GM12878 (cell line): ENCODE results near the gene WDR26. TPM values are rescaled to one million over a fixed set of nuclear protein-coding genes. Genes with fewer than 3 reads are reported as not detected.

Experiments used
- FOS ChIP-seq: IDR thresholded peaks from 3 replicates; pipeline ENCODE4 v1.6.1; 2011; ENCODE audit warnings: borderline replicate concordance; ENCODE audit not compliant: insufficient read length; ENCODE audit errors: extremely low read depth
- MTA3 ChIP-seq: IDR thresholded peaks from 2 replicates; pipeline ENCODE4 v1.6.1; 2012; ENCODE audit warnings: low read length, inconsistent platforms, borderline replicate concordance
- MXI1 ChIP-seq: fragments of 150-350 bp; IDR thresholded peaks from 2 replicates; pipeline ENCODE4 v1.6.1; 2011; ENCODE audit warnings: low read depth, mild to moderate bottlenecking, inconsistent platforms, low read length, improper control_type of control experiment
- RELA ChIP-seq: fragments of 450-650 bp; IDR thresholded peaks from 2 replicates; pipeline ENCODE4 v1.8.0; 2014; ENCODE audit warnings: borderline replicate concordance; ENCODE audit not compliant: partially characterized antibody
- RFX5 ChIP-seq: IDR thresholded peaks from 2 replicates; pipeline ENCODE4 v1.6.1; 2011; ENCODE audit warnings: low read depth, low read length, improper control_type of control experiment
- SMAD1 ChIP-seq: fragments of 450-650 bp; IDR thresholded peaks from 2 replicates; pipeline ENCODE4 v1.6.1; 2018; ENCODE audit warnings: mild to moderate bottlenecking, low read depth; ENCODE audit not compliant: partially characterized antibody
- ZZZ3 ChIP-seq: IDR thresholded peaks from 2 replicates; pipeline ENCODE4 v1.6.1; 2011; ENCODE audit warnings: low read depth; ENCODE audit not compliant: control insufficient read depth, insufficient read length
- polyA plus RNA-seq, 11 experiments: library from polyadenylated mRNA; depleted of rRNA in 4 of 11; unstranded in 6 of 11; stranded (reverse) in 5 of 11; fragments of >200 nt; fragmentation: Nextera tagmentation in 4 of 11; fragmentation: Illumina TruSeq in 1 of 11; extraction: Ambion mirVana in 4 of 11; extraction: Trizol in 1 of 11; gene quantifications; 1 replicate in 1 of 11; 2 replicates in 10 of 11; pipeline versions ENCODE4 v1.2.1 to v1.2.3, GENCODE V29; 2011 to 2016; ENCODE audit warnings: inconsistent platforms in 2 of 11, missing spikeins in 2 of 11, low read depth in 1 of 11
- total RNA-seq, 4 experiments: library from RNA; depleted of rRNA in 3 of 4; stranded (reverse); fragments of >200 nt in 3 of 4; fragmentation: Illumina TruSeq in 1 of 4; extraction: Trizol in 1 of 4; gene quantifications; 2 replicates each; pipeline versions ENCODE4 v1.2.1 to v1.2.3, GENCODE V29; 2013 to 2021
- TF ChIP-seq, protein P1 (sequence below): fragments of 450-650 bp; IDR thresholded peaks from 2 replicates; pipeline ENCODE4 v1.6.1; 2016; ENCODE audit warnings: mild to moderate bottlenecking, moderate library complexity, borderline replicate concordance
- TF ChIP-seq, protein P2 (sequence below): IDR thresholded peaks from 2 replicates; pipeline ENCODE4 v1.6.1; 2011; ENCODE audit warnings: mild to moderate bottlenecking, low read depth, low read length, moderate library complexity; ENCODE audit not compliant: insufficient replicate concordance
- TF ChIP-seq, protein P3 (sequence below): fragments of 150-350 bp; IDR thresholded peaks from 2 replicates; pipeline ENCODE4 v1.6.1; 2016; ENCODE audit warnings: low read depth, low read length

The WDR26 gene
- total and polyA plus RNA-seq, 10 of the 15 experiments (the other 5 are each of a cell fraction or from before 2014, with no cell fraction given) = 6.6 to 47.0 (median 24.4) TPM

DNA sequence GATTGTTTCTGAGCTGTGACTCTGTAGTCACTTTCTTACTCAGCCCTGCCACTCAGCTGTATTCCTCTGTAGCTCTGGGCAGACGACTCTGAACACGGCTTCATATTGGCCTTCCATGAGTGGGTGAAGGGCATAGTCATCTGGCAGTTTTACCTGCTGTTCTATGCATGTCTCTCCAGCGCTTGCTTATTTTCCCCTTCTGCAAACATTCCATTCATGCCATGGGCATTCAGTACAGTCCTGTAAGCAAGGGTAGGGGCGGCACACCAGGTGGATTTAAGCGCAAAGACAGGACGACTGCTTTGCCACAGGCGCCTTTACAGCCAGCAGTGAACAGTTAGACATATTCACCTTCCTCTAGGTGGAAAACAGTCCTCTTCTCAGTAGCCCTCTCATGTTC is 4.4 kb upstream of the WDR26 start (continued):
- TF ChIP-seq, protein P1, sequence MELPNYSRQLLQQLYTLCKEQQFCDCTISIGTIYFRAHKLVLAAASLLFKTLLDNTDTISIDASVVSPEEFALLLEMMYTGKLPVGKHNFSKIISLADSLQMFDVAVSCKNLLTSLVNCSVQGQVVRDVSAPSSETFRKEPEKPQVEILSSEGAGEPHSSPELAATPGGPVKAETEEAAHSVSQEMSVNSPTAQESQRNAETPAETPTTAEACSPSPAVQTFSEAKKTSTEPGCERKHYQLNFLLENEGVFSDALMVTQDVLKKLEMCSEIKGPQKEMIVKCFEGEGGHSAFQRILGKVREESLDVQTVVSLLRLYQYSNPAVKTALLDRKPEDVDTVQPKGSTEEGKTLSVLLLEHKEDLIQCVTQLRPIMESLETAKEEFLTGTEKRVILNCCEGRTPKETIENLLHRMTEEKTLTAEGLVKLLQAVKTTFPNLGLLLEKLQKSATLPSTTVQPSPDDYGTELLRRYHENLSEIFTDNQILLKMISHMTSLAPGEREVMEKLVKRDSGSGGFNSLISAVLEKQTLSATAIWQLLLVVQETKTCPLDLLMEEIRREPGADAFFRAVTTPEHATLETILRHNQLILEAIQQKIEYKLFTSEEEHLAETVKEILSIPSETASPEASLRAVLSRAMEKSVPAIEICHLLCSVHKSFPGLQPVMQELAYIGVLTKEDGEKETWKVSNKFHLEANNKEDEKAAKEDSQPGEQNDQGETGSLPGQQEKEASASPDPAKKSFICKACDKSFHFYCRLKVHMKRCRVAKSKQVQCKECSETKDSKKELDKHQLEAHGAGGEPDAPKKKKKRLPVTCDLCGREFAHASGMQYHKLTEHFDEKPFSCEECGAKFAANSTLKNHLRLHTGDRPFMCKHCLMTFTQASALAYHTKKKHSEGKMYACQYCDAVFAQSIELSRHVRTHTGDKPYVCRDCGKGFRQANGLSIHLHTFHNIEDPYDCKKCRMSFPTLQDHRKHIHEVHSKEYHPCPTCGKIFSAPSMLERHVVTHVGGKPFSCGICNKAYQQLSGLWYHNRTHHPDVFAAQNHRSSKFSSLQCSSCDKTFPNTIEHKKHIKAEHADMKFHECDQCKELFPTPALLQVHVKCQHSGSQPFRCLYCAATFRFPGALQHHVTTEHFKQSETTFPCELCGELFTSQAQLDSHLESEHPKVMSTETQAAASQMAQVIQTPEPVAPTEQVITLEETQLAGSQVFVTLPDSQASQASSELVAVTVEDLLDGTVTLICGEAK = no peak
- no peak for TF ChIP-seq MTA3
- TF ChIP-seq RFX5 = no peak
- TF ChIP-seq, protein P2, sequence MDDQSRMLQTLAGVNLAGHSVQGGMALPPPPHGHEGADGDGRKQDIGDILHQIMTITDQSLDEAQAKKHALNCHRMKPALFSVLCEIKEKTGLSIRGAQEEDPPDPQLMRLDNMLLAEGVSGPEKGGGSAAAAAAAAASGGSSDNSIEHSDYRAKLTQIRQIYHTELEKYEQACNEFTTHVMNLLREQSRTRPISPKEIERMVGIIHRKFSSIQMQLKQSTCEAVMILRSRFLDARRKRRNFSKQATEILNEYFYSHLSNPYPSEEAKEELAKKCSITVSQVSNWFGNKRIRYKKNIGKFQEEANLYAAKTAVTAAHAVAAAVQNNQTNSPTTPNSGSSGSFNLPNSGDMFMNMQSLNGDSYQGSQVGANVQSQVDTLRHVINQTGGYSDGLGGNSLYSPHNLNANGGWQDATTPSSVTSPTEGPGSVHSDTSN = no peak
- TF ChIP-seq, protein P3, sequence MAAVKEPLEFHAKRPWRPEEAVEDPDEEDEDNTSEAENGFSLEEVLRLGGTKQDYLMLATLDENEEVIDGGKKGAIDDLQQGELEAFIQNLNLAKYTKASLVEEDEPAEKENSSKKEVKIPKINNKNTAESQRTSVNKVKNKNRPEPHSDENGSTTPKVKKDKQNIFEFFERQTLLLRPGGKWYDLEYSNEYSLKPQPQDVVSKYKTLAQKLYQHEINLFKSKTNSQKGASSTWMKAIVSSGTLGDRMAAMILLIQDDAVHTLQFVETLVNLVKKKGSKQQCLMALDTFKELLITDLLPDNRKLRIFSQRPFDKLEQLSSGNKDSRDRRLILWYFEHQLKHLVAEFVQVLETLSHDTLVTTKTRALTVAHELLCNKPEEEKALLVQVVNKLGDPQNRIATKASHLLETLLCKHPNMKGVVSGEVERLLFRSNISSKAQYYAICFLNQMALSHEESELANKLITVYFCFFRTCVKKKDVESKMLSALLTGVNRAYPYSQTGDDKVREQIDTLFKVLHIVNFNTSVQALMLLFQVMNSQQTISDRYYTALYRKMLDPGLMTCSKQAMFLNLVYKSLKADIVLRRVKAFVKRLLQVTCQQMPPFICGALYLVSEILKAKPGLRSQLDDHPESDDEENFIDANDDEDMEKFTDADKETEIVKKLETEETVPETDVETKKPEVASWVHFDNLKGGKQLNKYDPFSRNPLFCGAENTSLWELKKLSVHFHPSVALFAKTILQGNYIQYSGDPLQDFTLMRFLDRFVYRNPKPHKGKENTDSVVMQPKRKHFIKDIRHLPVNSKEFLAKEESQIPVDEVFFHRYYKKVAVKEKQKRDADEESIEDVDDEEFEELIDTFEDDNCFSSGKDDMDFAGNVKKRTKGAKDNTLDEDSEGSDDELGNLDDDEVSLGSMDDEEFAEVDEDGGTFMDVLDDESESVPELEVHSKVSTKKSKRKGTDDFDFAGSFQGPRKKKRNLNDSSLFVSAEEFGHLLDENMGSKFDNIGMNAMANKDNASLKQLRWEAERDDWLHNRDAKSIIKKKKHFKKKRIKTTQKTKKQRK = no peak
- no peak for TF ChIP-seq FOS
- TF ChIP-seq SMAD1 = no peak
- TF ChIP-seq MXI1 = no peak
- TF ChIP-seq ZZZ3 = no peak
- TF ChIP-seq RELA = no peak
